Upper lobe of left lung (tissue), 6 donors: Measurements from ENCODE around the gene CDKAL1. TPM values are rescaled to one million over a fixed set of nuclear protein-coding genes. Genes with fewer than 3 reads are reported as not detected.

Experiments used
- ATAC-seq, 2 donors: fragments of 200-7000 bp; cut with Tn5 transposase; one replicate each; pipeline ENCODE4 v1.9.1; 2022; ENCODE audit warnings: mild to moderate bottlenecking in 2 of 2, moderate library complexity in 2 of 2; ENCODE audit not compliant: low FRiP score in 2 of 2
- DNase-seq, 2 donors: peaks; one replicate each; pipeline ENCODE4 v3.0.0-alpha.2; 2019 to 2020
- H3K27ac ChIP-seq, 4 donors: fragments of 200-600 bp; sonication (generic); one replicate each; pipeline ENCODE4 v1.5.1; 2016 to 2019
- H3K27me3 ChIP-seq, 4 donors: fragments of 200-600 bp; sonication (generic); one replicate each; pipeline ENCODE4 v1.5.1; 2017 to 2019
- H3K36me3 ChIP-seq, 4 donors: fragments of 200-600 bp; sonication (generic); one replicate each; pipeline ENCODE4 v1.5.1; 2016 to 2019
- H3K4me1 ChIP-seq, 4 donors: fragments of 200-600 bp; sonication (generic); one replicate each; pipeline ENCODE4 v1.5.1; 2018 to 2019
- H3K4me3 ChIP-seq, 4 donors: fragments of 200-600 bp; sonication (generic); one replicate each; pipeline ENCODE4 v1.5.1; 2017 to 2019; ENCODE audit warnings: mild to moderate bottlenecking in 2 of 4, moderate library complexity in 1 of 4
- H3K9me3 ChIP-seq, 4 donors: fragments of 200-600 bp; sonication (generic); one replicate each; pipeline ENCODE4 v1.5.1; 2018 to 2019
- EP300 ChIP-seq, 4 donors: sonication (generic); formaldehyde crosslinking; IDR thresholded peaks; one replicate each; pipeline ENCODE4 v1.5.1; 2017; ENCODE audit warnings: antibody characterized with exemption in 4 of 4, control low read depth in 2 of 4
- POLR2A ChIP-seq, 4 donors: fragments of 450-650 bp; IDR thresholded peaks; one replicate each; pipeline ENCODE4 v1.5.1; 2016 to 2017; ENCODE audit warnings: antibody characterized with exemption in 4 of 4, mild to moderate bottlenecking in 2 of 4
- POLR2AphosphoS5 ChIP-seq, 2 donors: sonication (generic); formaldehyde crosslinking; IDR thresholded peaks; one replicate each; pipeline ENCODE4 v1.5.1; 2017; ENCODE audit warnings: antibody characterized with exemption in 2 of 2
- WGBS, 2 donors: methylation state at CpG; one replicate each; pipeline ENCODE4 v1.1.5; 2017 to 2018; 5-methylcytosine and 5-hydroxymethylcytosine counted together
- total RNA-seq, 6 donors: library from RNA; depleted of rRNA in 4 of 6; stranded (reverse); fragments of >200 nt in 4 of 6; gene quantifications; one replicate each; pipeline versions ENCODE4 v1.1.0 to v1.2.1, GENCODE V29; 2016 to 2021
- TF ChIP-seq, protein P1 (sequence below), 6 experiments: fragments of 450-650 bp in 4 of 6; fragments of 200-600 bp in 2 of 6; sonication (generic) in 2 of 6; IDR thresholded peaks; one replicate each; pipeline ENCODE4 v1.5.1; 2016 to 2019; ENCODE audit warnings: antibody characterized with exemption in 6 of 6
- donor health status: DM: no; HTN: no; CAD: no; lungs with moderate emphysema.
- donor health status: DM: no; HTN: yes; CAD: no; lungs with severe emphysema.

Gene CDKAL1
- total RNA-seq, 6 donors from 2014 or later = 9.4 to 22.6 (median 13.8) TPM

DNA sequence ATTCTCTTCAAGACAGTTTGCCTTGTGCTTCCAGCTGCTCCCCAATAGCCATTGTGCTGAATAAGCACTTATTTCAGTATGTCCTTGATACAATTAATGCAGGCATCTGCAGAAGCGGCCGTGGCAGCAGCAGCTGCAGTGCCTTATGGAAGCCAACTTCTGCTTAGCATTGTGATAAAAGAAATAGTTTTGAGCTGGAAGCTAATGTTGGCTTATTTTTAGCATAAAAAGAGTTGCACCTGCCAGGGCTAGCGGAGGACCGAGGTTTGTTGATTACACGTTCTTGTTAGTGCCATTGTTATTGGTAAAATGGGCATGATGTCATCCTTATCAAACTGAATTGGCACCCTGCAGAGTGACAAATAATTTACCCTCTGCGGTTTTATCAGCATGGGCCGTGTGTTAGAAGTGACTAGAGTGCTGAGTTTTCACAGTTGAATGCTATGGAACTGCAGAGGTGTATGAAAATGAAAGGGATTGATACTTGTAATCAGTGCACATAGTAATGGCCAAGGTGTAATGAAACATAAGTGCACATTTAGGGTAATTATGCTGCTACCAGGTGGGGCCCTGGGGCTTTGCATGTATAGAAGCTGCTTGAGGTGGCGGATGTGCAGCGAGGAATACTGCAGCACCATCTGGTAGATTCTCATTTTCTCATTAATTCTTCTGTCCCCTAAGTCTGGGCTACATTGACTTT, 334.3 kb downstream of the CDKAL1 start:
- Histone ChIP-seq H3K4me1 (no peaks in the 10 kb centered on the region), H3K36me3 (no peaks in the 10 kb centered on the region), H3K9me3 (no peaks in the 10 kb centered on the region), H3K27me3 (no peaks in the 10 kb centered on the region), H3K27ac (no peak overlapping the region), H3K4me3 (no peak overlapping the region)
- no peak for ATAC-seq
- 81 to 89% methylated on average over 9 of the region's 9 CpGs for WGBS, 2 donors
- DNase-seq = no peak
- TF ChIP-seq EP300 (IDR thresholded peaks at IDR 0.05) = no peak
- TF ChIP-seq POLR2AphosphoS5 (IDR thresholded peaks at IDR 0.05) = no peak
- TF ChIP-seq, protein P1, sequence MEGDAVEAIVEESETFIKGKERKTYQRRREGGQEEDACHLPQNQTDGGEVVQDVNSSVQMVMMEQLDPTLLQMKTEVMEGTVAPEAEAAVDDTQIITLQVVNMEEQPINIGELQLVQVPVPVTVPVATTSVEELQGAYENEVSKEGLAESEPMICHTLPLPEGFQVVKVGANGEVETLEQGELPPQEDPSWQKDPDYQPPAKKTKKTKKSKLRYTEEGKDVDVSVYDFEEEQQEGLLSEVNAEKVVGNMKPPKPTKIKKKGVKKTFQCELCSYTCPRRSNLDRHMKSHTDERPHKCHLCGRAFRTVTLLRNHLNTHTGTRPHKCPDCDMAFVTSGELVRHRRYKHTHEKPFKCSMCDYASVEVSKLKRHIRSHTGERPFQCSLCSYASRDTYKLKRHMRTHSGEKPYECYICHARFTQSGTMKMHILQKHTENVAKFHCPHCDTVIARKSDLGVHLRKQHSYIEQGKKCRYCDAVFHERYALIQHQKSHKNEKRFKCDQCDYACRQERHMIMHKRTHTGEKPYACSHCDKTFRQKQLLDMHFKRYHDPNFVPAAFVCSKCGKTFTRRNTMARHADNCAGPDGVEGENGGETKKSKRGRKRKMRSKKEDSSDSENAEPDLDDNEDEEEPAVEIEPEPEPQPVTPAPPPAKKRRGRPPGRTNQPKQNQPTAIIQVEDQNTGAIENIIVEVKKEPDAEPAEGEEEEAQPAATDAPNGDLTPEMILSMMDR (IDR thresholded peaks at IDR 0.05) = no peak
- no peak for TF ChIP-seq POLR2A (IDR thresholded peaks at IDR 0.05)

DNA sequence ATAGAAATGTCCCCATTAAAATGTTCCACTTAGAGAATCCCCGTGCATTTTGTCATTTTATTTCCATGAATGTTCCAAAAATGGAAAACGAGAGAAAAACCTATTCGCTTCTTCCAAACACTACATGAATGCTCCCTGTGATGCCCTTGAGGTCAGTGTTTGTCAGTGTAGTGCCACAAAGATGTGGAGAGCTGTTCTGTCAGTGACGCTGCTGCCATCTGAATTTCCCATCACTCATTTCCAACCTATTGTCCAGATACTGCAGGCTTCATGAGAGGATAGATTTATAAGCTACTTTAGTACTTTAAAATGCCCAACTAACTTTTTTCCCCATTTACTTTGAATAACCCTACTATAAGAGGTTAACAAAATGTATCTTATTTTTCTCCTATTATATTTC, 335.8 kb downstream of the CDKAL1 start:
- no peak overlapping the region for H3K4me3 ChIP-seq
- DNase-seq (no peak), ATAC-seq (no peak)
- H3K27me3 ChIP-seq = no peaks in the 10 kb centered on the region
- no peaks in the 10 kb centered on the region for H3K36me3 ChIP-seq
- 94 to 96% methylated on average over 4 of the region's 4 CpGs for WGBS, 2 donors
- H3K27ac ChIP-seq = no peak overlapping the region
- H3K4me1 ChIP-seq = no peaks in the 10 kb centered on the region
- no peaks in the 10 kb centered on the region for H3K9me3 ChIP-seq
- TF ChIP-seq, protein P1 (IDR thresholded peaks at IDR 0.05) = no peak
- TF ChIP-seq POLR2AphosphoS5 (IDR thresholded peaks at IDR 0.05) (no peak), POLR2A (IDR thresholded peaks at IDR 0.05) (no peak), EP300 (IDR thresholded peaks at IDR 0.05) (no peak)

DNA sequence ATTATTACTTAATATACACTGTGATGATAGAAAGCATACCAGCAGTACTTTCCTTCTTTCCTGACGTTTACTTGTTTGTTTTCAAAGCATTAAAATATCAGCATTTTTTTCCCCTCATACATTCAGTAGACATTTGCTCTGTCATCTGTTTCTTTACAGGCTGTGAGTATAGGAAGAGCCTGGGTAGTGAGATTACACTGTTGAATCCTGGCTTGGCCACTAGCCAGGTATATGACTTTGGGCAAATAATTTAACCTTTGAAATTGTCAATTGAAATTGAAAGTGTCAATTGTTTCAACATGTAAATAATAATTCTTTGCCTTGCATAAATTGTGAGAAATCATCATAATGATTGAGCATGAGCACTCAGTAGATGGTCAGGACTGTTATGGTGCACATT, 336.2 kb downstream of the CDKAL1 start:
- no peaks in the 10 kb centered on the region for H3K9me3 ChIP-seq
- WGBS, 2 donors = 34 to 63% methylated on average over 1 of the region's 1 CpG
- TF ChIP-seq, protein P1 (IDR thresholded peaks at IDR 0.05) = no peak
- TF ChIP-seq POLR2A (IDR thresholded peaks at IDR 0.05) = no peak
- TF ChIP-seq POLR2AphosphoS5 (IDR thresholded peaks at IDR 0.05) = no peak
- H3K27ac ChIP-seq = no peak overlapping the region
- no peak for ATAC-seq
- no peak overlapping the region for H3K4me3 ChIP-seq
- H3K27me3 ChIP-seq = no peaks in the 10 kb centered on the region
- H3K4me1 ChIP-seq = no peaks in the 10 kb centered on the region
- no peak for DNase-seq
- no peaks in the 10 kb centered on the region for H3K36me3 ChIP-seq

DNA sequence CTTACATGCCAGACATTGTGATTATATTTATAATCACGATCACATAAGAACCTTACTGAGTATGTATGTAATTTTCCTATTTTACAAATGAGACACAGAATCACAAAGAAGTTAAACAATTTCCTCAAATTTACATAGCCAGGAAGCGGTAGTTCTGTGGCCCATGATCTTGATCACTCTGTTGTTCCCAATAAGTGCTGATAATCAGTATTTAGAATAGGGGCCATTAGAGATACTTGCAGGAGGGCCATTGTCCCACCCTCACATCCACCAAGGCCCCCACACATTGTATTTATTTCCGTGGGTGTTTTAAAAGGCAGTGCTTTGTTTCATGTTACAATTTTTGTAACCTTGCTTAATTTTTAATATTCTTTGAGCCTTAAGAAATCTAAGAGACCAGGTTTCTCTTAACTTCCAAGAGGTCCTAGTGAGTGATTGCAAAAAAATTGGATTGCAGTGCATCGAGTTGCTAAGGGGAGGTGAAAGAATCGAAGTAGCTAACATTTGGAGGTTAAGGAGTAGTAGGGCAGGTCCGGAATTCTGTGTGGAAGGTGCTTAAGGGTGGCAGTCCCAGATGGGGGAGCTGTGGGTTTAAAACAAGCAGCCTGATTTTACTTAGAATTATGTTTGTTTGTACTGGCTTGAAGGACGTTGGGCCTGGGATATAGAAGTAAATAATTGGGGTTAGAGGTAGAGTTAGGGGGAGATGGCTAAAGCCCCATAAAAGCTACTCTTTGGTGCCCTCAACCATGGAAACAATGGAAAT, 339.4 kb downstream of the CDKAL1 start:
- 78% methylated on average over 7 of the region's 7 CpGs for WGBS, 2 donors
- ATAC-seq (no peak), DNase-seq (no peak)
- H3K27ac ChIP-seq = no peak overlapping the region
- TF ChIP-seq POLR2A (IDR thresholded peaks at IDR 0.05) (no peak), POLR2AphosphoS5 (IDR thresholded peaks at IDR 0.05) (no peak), EP300 (IDR thresholded peaks at IDR 0.05) (no peak)
- TF ChIP-seq, protein P1 (IDR thresholded peaks at IDR 0.05) = no peak
- H3K4me3 ChIP-seq = no peak overlapping the region
- H3K27me3 ChIP-seq = no peaks in the 10 kb centered on the region
- no peaks in the 10 kb centered on the region for H3K9me3 ChIP-seq
- no peaks in the 10 kb centered on the region for H3K36me3 ChIP-seq
- H3K4me1 ChIP-seq = no peaks in the 10 kb centered on the region
